Ovary (tissue), 9 donors: ENCODE data around the gene LRIF1. TPM values are rescaled to one million over a fixed set of nuclear protein-coding genes. Genes with fewer than 3 reads are reported as not detected.

ENCODE experiments used
- DNase-seq, 5 donors: peaks; one replicate each; pipeline ENCODE4 v3.0.0-alpha.2; 2019 to 2020
- H3K27ac ChIP-seq, 2 donors: fragments of 200-600 bp; one replicate each; pipeline versions ENCODE4 v1.5.1 to v1.8.0; 2019 to 2022
- H3K27me3 ChIP-seq: fragments of 200-600 bp; one replicate; pipeline ENCODE4 v1.8.0; 2022
- H3K36me3 ChIP-seq: fragments of 200-600 bp; sonication (generic); one replicate; pipeline ENCODE4 v1.5.1; 2019
- H3K4me1 ChIP-seq: one replicate; pipeline ENCODE4 v1.8.1; 2013; ENCODE audit warnings: mild to moderate bottlenecking, moderate library complexity; ENCODE audit not compliant: insufficient read depth
- H3K4me3 ChIP-seq: fragments of 200-600 bp; sonication (generic); one replicate; pipeline ENCODE4 v1.5.1; 2017
- H3K9me3 ChIP-seq, 2 donors: fragments of 200-600 bp in 1 of 2; sonication (generic) in 1 of 2; one replicate each; pipeline versions ENCODE4 v1.5.1 to v1.8.1; 2013 to 2019; ENCODE audit warnings: mild to moderate bottlenecking in 1 of 2, moderate library complexity in 1 of 2
- CTCF ChIP-seq, 3 donors: fragments of 450-650 bp in 2 of 3; fragments of 200-600 bp in 1 of 3; IDR thresholded peaks; one replicate each; pipeline versions ENCODE4 v1.5.1 to v1.8.0; 2016 to 2022; ENCODE audit warnings: antibody characterized with exemption in 3 of 3, mild to moderate bottlenecking in 1 of 3
- EP300 ChIP-seq: sonication (generic); formaldehyde crosslinking; IDR thresholded peaks from one replicate; pipeline ENCODE4 v1.6.1; 2017; ENCODE audit warnings: antibody characterized with exemption
- POLR2A ChIP-seq: fragments of 450-650 bp; IDR thresholded peaks from one replicate; pipeline ENCODE4 v1.6.1; 2017; ENCODE audit warnings: antibody characterized with exemption, mild to moderate bottlenecking, moderate library complexity
- WGBS, 3 donors: extraction: QIAGEN DNeasy Blood & Tissue Kit in 1 of 3; methylation state at CpG; one replicate each; pipeline versions ENCODE4 v1.1.5 to v1.1.7; 2013 to 2017; 5-methylcytosine and 5-hydroxymethylcytosine counted together
- intact Hi-C, 4 donors: fragments of 100-400 bp; cut with DNase I; formaldehyde crosslinking; loops; one replicate each; pipeline versions ENCODE4 v1.11.0 to v1.15.1; 2022 to 2023
- polyA plus RNA-seq, 2 donors: library from polyadenylated mRNA; stranded (reverse); fragments of 200-250 nt in 1 of 2; fragments of 350-450 nt in 1 of 2; fragmentation: Illumina TruSeq in 1 of 2; extraction: RNeasy Lipid Tissue Mini Kit (QIAGEN cat#74804) in 1 of 2; gene quantifications; one replicate each; pipeline ENCODE4 v1.2.3, GENCODE V29; 2013 to 2014
- total RNA-seq, 7 donors: library from RNA; depleted of rRNA in 2 of 7; stranded (reverse); fragments of >200 nt in 2 of 7; fragmentation: NEBNext Ultra II Directional in 3 of 7; extraction: Animal tissue kit (Norgen Biotek cat#: 25700) in 3 of 7; gene quantifications; one replicate each; pipeline versions ENCODE4 v1.1.0 to v1.2.4, GENCODE V29; 2016 to 2023
- donor health status: DM: no; HTN: no; CAD: no; lungs with moderate emphysema.
- donor health status: DM: no; HTN: no; CAD: no.
- donor health status: Bipolar disorder and iron deficiency.
- donor health status: DM: yes; HTN: yes; CAD: no.
- donor health status: DM: no; HTN: no; CAD: no.
- donor health status: DM: yes; HTN: yes; CAD: no.

LRIF1 gene
- total and polyA plus RNA-seq, 9 donors: 7.2 to 25.6 (median 12.6) TPM

- H3K36me3 ChIP-seq: no peaks in the 10 kb centered on the region
- intact Hi-C loops: no loop called here
- no peak for DNase-seq
- H3K9me3 ChIP-seq: no peaks in the 10 kb centered on the region
- WGBS, 3 donors: 32 to 38% (median 35%) methylated on average over 2 of the region's 2 CpGs
- H3K4me1 ChIP-seq: no peaks in the 10 kb centered on the region
- TF ChIP-seq EP300 (no peak), POLR2A (no peak), CTCF (IDR thresholded peaks at IDR 0.05) (no peak)
- no peak overlapping the region for H3K4me3 ChIP-seq
- H3K27me3 ChIP-seq: no peaks in the 10 kb centered on the region
- H3K27ac ChIP-seq: no peak overlapping the region
These were observed 46.9 kb downstream of the LRIF1 start for GRCh38 chr1:110916669-110917306.

- no peaks in the 10 kb centered on the region for H3K4me1 ChIP-seq
- no peak overlapping the region for H3K27ac ChIP-seq
- H3K4me3 ChIP-seq: no peak overlapping the region
- no peaks in the 10 kb centered on the region for H3K27me3 ChIP-seq
- no peaks in the 10 kb centered on the region for H3K9me3 ChIP-seq
- no peak for TF ChIP-seq POLR2A
- no peak for TF ChIP-seq CTCF (IDR thresholded peaks at IDR 0.05)
- no peak for TF ChIP-seq EP300
- intact Hi-C loops: no loop called here
- WGBS, 3 donors: 65 to 86% (median 72%) methylated on average over 2 of the region's 2 CpGs
- no peak for DNase-seq
- no peaks in the 10 kb centered on the region for H3K36me3 ChIP-seq
These were observed 47.5 kb downstream of the LRIF1 start for GRCh38 chr1:110916274-110916668.

- H3K4me1 ChIP-seq: no peaks in the 10 kb centered on the region
- no peak overlapping the region for H3K4me3 ChIP-seq
- no peak overlapping the region for H3K27ac ChIP-seq
- WGBS, 3 donors: 52 to 71% (median 67%) methylated on average over 2 of the region's 2 CpGs
- no peaks in the 10 kb centered on the region for H3K27me3 ChIP-seq
- no peak for TF ChIP-seq EP300
- H3K9me3 ChIP-seq: no peaks in the 10 kb centered on the region
- H3K36me3 ChIP-seq: no peaks in the 10 kb centered on the region
- intact Hi-C loops: no loop called here
- no peak for DNase-seq
These were observed 47.9 kb downstream of the LRIF1 start for GRCh38 chr1:110915804-110916203.

GRCh38 chr1:110914676-110915075 lies 49.0 kb downstream of the LRIF1 start:
- 84 to 94% (median 90%) methylated on average over 3 of the region's 3 CpGs for WGBS, 3 donors
- TF ChIP-seq CTCF (IDR thresholded peaks at IDR 0.05) (no peak), POLR2A (no peak), EP300 (no peak)
- DNase-seq: no peak
- intact Hi-C loops: no loop called here
- Histone ChIP-seq H3K9me3 (no peaks in the 10 kb centered on the region), H3K27ac (no peak overlapping the region), H3K27me3 (no peaks in the 10 kb centered on the region), H3K4me1 (no peaks in the 10 kb centered on the region), H3K36me3 (no peaks in the 10 kb centered on the region), H3K4me3 (no peak overlapping the region)

GRCh38 chr1:110912784-110913183 lies 50.9 kb downstream of the LRIF1 start:
- Histone ChIP-seq H3K4me3 (no peak overlapping the region), H3K36me3 (no peaks in the 10 kb centered on the region), H3K9me3 (no peaks in the 10 kb centered on the region), H3K27me3 (no peaks in the 10 kb centered on the region), H3K27ac (no peak overlapping the region), H3K4me1 (no peaks in the 10 kb centered on the region)
- no peak for DNase-seq
- TF ChIP-seq POLR2A (no peak), CTCF (IDR thresholded peaks at IDR 0.05) (no peak), EP300 (no peak)
- intact Hi-C loops: no loop called here
